Panc1 (cell line): Measurements from ENCODE around the gene MYMK.

Experiments used
- SIN3A ChIP-seq: IDR thresholded peaks from 2 replicates; pipeline ENCODE4 v1.6.1; 2012; ENCODE audit warnings: low read depth, mild to moderate bottlenecking, low read length, moderate library complexity, borderline replicate concordance; ENCODE audit not compliant: insufficient read depth
- TCF7L2 ChIP-seq: IDR thresholded peaks from 2 replicates; pipeline ENCODE4 v1.6.1; 2011; ENCODE audit warnings: mild to moderate bottlenecking, low read depth, low read length, inconsistent platforms
- TF ChIP-seq, protein P1 (sequence below): fragments of 450-650 bp; IDR thresholded peaks from 2 replicates; pipeline ENCODE4 v1.5.1; 2017; ENCODE audit warnings: mild to moderate bottlenecking
- TF ChIP-seq, protein P2 (sequence below), 2 experiments: IDR thresholded peaks; 2 replicates each; pipeline ENCODE4 v1.6.1; 2011 to 2012; ENCODE audit warnings: low read depth in 2 of 2, control low read depth in 1 of 2, low read length in 1 of 2, mild to moderate bottlenecking in 1 of 2, moderate library complexity in 1 of 2; ENCODE audit not compliant: insufficient read depth in 1 of 2

DNA sequence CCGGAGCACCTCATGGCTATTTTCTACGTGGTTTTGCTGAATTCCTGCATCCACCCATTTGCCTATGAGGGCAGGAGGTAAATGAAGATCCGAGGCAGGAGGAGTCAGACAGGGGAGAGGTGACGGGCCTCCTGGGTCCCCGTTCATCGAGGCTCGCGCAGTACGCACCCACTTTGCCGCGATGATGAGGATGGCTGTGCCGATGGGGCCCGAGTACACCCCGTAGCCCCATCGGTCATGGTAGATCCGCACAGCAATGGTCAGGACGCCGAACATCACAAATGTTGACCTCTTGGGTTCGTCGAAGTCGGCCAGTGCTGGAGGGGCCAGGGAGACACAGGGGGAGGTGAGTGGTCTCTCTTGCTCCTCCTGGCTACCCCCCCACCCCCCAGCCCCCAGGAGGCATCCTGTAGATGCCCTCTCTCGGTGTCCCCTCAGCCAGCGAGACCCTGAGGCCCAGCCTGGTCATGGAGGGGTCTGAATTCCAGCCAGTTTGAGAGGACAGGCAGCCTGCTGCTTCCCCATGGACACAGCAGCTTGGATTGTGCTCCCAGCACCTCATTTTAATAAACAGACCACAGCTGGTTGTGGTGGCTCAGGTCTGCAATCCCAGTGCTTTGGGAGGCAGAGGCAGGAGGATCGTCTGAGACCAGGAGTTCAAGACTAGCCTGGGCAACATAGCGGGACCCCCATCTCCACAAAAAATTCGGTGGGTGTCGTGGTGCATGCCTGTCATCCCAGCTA, 5.9 kb downstream of the MYMK start:
- TF ChIP-seq, protein P1, sequence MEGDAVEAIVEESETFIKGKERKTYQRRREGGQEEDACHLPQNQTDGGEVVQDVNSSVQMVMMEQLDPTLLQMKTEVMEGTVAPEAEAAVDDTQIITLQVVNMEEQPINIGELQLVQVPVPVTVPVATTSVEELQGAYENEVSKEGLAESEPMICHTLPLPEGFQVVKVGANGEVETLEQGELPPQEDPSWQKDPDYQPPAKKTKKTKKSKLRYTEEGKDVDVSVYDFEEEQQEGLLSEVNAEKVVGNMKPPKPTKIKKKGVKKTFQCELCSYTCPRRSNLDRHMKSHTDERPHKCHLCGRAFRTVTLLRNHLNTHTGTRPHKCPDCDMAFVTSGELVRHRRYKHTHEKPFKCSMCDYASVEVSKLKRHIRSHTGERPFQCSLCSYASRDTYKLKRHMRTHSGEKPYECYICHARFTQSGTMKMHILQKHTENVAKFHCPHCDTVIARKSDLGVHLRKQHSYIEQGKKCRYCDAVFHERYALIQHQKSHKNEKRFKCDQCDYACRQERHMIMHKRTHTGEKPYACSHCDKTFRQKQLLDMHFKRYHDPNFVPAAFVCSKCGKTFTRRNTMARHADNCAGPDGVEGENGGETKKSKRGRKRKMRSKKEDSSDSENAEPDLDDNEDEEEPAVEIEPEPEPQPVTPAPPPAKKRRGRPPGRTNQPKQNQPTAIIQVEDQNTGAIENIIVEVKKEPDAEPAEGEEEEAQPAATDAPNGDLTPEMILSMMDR, result no peak
- no peak for TF ChIP-seq TCF7L2
- TF ChIP-seq, protein P2, sequence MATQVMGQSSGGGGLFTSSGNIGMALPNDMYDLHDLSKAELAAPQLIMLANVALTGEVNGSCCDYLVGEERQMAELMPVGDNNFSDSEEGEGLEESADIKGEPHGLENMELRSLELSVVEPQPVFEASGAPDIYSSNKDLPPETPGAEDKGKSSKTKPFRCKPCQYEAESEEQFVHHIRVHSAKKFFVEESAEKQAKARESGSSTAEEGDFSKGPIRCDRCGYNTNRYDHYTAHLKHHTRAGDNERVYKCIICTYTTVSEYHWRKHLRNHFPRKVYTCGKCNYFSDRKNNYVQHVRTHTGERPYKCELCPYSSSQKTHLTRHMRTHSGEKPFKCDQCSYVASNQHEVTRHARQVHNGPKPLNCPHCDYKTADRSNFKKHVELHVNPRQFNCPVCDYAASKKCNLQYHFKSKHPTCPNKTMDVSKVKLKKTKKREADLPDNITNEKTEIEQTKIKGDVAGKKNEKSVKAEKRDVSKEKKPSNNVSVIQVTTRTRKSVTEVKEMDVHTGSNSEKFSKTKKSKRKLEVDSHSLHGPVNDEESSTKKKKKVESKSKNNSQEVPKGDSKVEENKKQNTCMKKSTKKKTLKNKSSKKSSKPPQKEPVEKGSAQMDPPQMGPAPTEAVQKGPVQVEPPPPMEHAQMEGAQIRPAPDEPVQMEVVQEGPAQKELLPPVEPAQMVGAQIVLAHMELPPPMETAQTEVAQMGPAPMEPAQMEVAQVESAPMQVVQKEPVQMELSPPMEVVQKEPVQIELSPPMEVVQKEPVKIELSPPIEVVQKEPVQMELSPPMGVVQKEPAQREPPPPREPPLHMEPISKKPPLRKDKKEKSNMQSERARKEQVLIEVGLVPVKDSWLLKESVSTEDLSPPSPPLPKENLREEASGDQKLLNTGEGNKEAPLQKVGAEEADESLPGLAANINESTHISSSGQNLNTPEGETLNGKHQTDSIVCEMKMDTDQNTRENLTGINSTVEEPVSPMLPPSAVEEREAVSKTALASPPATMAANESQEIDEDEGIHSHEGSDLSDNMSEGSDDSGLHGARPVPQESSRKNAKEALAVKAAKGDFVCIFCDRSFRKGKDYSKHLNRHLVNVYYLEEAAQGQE (IDR thresholded peaks at IDR 0.05; ENCODE audit: insufficient read depth in 1 of 2, low read depth in 2 of 2, low read length in 1 of 2), result no peak
- TF ChIP-seq SIN3A, result no peak
